NCI-H2081 treated with DMSO at 0.1 percent for 48 hours (cell line): ENCODE data around the gene CD74.
A peak's percentile ranks its signal among the peaks of the same experiment; 100 is the strongest.
"Not testable (repeated sequence)": the region's sequence is repeated elsewhere in the genome, so short reads cannot be mapped to it uniquely, and the experiment has no call there.

Experiments
- DNase-seq: peaks from one replicate; lab custom pipeline; 2025; lab: John Stamatoyannopoulos, UW

Gene CD74

DNA sequence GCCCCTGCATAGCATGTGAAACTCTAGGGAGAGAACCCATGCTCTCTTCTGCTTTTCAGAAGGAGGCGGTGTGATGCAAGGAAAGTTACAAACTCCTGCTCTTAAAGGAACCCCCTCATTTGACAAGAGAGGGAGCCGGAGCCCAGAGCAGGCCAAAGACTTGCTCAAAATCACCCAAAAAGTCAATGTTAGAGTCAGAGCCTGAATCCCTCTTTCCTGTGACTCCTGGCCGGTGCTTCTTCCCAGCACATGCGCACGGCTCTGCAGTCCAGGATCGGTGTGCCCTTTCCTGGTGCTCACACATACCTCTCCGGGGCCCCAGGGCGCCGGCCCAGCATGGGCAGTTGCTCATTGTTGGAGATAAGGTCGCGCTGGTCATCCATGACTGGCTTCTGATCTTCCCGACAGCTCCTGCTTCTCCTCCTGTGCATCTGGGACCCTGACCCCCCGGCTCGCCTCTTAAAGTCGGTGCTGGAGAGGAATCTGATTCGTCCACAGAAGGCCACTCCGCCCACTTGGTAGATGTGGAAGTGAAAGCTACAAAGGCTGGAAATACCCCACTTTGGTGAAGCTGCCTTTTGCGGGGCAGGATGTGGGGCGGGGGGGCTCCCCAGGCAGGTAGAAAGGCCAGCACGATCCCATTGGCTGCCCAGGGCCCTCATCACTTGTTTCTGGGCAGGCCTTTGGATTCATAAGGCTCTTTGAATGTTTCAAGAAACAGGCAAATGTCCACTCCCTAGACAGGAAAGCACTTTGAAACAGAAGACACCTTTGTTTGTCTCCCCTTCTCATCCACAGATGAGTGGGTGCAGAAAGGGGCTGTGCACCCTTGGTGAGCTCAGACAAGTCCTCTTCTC is at the start of gene CD74:
TSS of gene CD74 (minus strand) at position 592 of the 857 bp plus-strand sequence. CDS start at position 431, 161 bp downstream.
- no peak for DNase-seq

DNA sequence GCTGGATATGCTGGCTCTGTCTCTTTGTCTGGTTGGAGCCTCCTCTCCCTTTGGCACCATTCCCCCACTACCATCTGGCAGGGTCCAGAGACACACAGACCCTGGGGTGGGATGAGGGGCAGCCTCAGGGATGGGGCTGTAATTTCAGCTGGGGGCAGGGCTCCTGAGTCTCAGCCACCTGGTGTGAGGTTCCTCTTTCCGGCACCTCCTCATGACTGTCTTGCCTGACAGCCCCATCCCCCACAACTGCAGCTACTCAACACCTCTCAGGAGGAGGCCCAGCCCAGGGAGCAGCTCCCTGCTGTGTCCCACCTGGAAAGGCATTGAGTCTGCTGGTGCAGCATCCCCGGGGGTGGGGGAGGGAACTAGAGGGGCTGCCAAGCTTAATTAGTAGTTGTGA is 48.5 kb upstream of the CD74 start:
- no peak for DNase-seq

DNA sequence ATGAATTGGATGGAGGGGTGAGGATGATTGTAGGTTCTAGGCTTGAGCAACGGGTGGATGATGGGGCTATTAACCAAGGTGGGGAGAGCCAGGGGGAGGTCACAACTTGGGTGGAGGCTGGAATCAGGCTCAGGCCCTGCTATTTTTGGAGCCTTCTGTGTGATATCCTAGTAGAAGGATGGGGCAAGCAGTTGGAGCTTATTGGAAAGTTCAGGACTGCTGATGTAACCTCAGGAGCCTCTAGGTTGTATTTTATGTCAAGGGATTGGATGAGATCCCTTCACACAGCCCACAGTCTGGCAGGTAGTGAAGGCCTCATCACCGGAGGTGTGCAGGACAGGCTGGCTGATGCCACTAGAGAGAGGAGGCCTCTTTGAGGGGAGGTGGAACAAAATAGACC is 48.1 kb upstream of the CD74 start:
- DNase-seq, result no peak

DNA sequence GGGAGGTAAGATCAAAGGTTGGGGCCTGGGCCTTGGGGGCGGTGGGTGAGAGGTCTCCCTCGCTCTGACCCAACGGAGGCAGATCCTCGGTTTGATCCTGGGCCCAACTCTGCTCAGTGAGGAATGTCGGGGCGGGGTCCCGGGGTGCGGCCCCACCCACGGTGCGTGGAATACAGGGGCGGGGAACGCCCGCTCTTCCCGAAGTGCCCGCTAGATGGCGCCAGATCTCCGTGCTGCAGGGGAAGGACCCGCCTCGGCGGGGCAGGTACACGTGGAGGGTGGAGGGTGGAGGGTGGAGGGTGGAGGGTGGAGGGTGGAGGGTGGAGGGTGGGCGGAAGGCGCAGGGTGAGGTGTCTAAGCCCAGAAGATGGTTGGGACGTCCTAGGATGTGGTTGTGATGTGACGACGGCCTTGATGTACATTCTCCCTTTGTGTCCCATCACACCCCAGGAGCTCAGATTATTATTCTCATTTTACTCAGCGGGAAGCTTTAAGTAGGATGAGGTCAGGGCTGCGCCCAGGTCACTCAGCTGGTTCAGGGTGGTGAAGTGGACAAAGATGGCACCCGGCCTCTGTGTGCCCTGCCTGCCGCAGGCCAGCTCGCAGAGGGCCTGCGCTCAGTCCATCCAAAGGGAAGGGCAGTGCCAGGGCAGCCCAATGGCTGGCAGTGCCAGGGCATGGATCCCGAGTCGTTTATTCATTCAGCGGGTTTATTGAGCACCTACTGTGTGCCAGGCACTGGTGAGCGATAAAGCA is 46.3 kb upstream of the CD74 start:
- no peak for DNase-seq

DNA sequence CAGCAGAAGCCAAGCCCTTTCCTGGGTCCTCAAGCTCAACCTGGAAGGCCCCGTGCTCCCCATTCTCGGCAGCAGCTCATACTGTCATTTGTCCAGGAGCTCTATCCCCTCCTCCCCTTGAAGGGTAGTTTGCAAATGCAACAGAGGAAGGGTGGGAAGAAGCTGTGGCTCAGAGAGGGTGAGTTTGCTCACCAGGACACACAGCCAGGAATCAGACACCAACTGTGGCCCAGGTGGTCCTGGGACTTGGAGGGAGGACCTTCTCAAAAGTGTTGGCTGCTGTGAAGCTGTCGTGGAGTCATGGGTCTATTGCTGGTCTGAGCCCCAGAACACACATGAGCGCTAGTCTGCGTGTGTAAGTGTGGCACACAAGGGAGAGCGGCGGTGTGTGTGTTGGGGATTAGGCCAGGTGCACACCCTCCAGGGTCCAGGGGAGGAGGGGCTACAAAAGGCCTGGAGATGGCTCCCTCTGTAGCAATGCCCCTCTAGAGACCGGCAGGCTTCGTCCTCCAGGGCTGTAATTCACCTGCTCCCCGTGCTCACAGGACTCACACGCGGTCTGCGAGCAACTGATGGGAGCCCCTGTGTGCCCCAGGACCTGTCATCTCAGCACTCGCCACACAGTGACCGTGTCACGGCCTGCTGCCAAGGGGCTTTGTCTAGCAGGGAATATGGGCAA is 45.0 kb upstream of the CD74 start:
- no peak for DNase-seq

DNA sequence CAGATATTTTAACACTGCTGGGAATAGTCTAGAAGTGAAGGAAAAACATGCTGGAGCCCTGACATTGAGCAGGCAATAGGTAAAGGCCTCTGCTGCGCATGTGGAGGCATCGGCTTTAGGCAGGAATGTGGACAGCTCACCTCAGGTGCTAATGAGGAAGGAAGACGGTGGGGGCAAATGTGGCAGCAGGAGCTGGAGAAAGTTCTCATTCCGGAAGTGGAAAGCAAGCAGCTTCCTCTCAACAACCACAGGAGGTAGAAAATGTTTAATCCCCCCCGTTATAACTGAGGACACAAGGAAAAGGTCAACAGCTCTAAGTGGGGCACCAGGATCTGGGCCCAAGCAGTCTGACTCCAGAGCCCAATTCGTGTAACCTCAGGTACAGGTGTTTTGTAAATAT is 44.4 kb upstream of the CD74 start:
- DNase-seq, result no peak

DNA sequence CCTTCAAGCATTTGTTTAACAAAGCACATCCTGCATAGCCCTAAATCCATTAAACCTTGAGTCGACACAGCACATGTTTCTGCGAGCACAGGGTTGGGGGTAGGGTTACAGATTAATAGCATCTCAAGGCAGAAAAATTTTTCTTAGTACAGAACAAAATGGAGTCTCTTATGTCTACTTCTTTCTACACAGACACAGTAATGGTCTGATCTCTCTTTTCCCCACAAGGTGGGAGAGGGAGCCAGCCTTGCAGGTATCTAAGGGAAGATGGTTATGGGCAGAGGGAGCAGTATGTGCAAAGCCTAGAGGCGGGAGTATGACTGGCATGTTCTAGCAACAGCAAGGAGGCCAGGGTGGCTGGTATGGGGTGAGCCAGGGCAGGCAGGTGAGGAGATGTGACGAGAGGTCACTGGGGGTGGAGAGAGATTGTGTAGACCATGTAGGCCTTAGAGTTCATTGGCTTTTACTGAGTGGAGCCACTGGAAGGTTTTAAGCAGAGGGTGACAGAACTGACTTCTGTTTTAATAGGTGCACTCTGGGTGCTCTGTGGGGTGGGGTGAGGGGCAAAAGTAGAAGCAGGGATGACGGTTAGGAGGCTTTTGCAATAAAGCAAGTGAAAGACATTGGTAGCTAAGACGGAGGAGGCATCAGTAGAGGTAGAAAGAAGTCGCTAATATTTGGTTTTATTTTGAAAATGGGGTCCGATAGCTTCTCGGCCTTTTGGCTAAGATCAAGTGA is 42.0 kb upstream of the CD74 start:
- no peak for DNase-seq

DNA sequence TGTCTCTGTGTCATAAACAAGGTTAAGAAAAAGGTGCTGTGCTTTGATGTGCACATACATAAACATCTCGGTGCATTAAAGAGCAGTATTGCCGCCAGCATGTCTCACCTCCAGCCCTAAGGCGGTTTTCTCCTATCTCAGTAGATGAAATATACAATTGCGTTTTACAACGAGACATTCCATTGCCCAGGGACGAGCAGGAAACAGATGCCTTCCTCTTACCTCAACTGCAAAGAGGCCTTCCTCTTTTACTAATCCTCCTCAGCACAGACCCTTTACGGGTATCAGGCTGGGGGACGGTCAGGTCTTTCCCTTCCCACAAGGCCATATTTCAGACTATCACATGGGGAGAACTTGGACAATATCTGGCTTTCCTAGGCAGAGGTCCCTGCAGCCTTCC is 41.3 kb upstream of the CD74 start:
- DNase-seq, result not testable (repeated sequence)

DNA sequence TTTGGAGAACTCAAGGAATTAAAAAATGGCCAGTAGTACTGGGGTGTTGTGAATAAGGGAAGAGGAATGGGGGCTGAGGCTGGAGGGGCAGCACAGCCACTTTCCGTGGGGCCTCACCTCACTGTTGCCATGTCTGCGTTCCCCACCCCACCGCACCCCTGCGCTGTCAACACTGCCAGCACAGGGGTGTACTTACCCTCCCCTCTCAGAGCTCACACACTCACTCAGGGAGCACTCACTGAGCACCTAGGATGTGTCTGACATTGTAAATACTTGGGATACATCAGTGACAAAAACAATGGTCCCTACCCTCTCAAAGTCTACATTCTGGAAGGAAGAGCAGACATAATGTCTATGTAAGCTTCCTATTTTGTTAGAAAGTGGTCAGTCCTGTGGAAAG is 40.2 kb upstream of the CD74 start:
- DNase-seq, result no peak

DNA sequence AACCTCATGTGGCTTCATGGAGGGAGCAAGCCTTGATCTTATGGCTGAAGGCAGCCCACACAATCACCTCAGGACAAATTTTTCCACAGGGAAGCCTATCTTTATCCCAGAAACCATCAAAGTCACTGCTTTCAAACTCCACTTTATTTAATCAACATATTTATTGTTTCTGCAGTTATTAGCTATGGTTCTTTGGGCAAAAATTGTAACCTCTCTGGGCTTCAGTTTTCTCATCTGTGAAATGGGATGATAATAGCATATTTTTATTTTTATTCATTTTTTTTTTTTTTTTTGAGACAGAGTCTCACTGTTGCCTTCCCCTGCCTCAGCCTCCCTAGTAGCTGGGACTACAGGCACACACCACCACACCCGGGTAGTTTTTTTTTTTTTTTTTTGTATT is 38.9 kb upstream of the CD74 start:
- no peak for DNase-seq

DNA sequence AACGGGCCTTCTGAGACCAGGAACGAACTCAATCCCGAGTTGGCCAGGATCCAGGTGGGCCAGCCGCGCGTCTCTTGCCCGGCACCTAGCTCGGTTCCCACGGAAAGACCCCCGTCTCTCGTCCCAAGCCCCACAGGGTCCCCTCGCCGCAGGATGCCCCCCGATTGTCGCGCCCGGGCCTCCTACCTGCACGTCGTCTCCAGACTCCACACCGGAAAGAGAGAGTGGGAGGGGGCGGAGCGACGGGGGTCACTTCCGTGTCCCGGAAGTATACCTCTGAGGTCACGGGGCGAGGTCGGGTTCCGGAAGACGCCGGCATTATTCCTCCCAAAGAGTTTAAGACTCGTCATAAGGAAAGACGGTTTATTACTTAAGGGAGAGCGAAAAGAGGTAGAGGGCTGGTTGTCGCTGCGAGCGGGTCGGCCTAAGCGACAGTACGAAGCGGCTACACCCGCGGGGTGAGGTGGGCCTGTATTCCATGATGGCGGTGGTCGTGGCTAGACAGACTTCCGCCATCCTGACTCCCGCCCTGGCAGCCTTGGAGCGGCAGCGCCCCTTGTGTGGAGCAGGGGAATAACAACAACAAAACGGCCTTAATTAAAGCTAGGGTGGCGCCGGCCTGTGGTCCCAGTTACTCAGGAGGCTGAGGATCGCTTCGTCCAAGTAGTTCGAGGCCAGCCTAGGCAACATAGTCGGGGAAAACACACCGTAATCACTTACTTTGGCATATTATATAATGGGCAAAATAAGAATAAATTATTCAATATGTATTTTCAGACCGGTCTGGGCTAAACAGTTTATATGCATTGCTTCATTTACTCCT is 37.0 kb upstream of the CD74 start, which contains the start of gene RPS14:
TSS of gene RPS14 (minus strand) at position 223 of the 823 bp plus-strand sequence. CDS start 2,006 bp downstream, outside the sequence.
- DNase-seq, result peak; percentile 60

DNA sequence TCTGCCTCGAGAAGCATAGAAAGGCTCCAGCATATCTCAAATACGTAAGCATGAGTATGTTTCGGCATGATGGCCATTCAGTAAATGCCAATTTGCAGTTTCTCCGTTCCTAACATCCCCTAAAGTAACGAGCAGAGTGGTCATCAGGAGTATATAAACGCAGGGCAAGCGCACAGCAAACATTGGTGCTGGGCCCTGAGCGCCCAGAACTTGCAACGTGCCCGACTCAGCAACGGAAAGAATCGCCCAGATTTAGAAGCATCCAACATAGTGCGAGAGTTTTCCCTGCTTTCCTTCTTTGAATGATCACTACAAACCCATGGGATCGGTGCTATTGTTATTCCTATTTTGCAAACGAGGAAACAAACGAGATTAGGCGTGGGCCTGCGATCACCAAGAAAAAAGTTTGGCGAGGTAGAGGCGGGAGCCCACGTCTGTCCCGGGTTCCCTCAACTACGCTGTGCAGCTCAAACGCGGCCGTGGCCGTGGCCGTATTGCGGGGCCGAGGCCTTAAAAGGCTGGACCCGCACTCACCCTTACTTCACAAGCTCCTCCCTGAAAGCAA is 36.3 kb upstream of the CD74 start:
- DNase-seq, result no peak

DNA sequence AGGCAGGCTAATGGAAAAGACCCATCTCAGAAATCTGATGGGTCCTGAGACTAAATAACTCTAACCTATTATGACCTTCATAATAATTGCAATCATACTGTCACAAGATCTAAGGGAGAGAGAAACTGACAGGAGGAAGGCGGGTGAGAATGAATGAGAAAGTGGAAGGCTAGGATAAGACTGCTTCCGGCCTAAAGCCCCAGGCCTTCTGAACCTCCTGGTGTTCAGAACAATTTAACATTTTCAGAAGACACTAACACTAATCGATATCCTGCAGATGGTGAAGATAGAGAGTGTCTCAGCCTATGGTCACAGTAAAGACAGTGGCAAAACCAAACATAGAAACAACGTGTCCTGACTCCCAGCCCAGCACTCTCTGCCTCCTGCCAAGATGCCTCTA is 35.6 kb upstream of the CD74 start:
- DNase-seq, result no peak

DNA sequence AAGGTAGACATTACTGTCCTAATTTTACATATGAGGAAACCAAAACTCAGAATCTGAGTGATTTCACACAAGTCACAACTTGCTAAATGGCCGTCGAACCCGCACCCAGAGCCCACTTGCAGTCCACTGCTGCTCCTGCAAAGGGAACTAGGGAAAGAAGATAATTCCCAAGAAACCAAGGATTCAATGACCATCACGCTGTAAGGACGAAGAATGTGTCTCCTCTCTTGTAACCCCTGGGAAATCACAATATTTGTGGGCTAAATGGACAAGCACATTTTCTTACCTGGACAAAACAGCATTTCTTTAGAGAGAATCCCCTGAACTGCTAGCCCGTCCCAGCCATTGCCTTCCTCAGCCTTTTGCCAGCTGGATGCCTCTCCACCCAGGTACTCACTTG is 34.5 kb upstream of the CD74 start:
- no peak for DNase-seq

DNA sequence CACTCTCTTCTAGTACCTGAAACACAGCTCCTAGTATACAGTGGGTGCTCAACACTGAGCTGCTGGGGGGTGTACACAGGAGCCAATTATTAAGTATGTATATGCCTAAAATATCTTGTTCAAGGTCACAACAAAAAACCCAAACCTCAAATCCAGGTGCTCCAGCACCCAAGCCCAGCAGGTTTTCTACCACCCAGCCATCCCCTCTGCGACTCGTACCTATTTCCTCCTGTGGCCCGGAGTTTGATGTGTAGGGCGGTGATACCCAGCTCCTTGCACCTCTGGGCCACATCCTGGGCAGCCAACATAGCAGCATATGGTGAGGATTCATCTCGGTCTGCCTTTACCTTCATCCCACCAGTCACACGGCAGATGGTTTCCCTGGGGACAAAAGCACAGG is 33.9 kb upstream of the CD74 start:
- DNase-seq, result no peak

DNA sequence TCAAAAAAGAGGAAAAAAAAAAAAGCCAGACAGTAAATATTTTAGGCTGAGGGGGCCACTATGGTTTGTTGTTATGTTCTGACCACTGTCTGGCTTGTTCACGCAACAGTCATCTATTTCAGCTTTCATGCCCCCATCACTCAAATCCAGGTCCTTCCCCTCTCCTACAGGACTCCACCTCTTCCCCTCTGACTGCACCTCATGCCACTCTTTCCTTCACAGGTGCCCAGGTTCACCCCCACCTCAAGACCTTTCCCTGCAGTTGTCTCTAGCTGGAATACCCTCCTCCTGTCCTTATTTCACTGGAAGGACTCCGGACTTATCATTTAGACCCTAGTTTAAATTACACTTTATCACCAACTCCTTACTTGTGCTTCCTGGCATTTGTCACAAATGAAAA is 33.4 kb upstream of the CD74 start:
- no peak for DNase-seq

DNA sequence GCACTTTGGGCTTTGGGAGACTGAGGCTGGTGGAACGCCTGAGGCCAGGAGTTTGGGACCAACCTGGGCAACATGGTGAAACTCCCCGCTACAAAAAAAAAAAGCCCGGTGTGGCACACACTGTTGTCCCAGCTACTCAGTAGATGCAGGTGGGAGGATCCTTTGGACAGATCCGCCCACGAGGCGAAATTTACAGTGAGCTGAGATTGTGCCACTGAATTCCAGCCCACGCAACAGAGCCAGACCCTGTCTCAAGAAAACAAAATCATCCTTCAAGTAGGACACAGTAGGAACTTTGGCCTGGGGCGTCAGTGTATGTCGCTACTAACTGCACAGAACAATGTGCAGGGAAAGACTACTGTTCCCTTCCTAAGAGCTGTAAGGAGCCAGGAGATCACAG is 32.1 kb upstream of the CD74 start:
- DNase-seq, result no peak

DNA sequence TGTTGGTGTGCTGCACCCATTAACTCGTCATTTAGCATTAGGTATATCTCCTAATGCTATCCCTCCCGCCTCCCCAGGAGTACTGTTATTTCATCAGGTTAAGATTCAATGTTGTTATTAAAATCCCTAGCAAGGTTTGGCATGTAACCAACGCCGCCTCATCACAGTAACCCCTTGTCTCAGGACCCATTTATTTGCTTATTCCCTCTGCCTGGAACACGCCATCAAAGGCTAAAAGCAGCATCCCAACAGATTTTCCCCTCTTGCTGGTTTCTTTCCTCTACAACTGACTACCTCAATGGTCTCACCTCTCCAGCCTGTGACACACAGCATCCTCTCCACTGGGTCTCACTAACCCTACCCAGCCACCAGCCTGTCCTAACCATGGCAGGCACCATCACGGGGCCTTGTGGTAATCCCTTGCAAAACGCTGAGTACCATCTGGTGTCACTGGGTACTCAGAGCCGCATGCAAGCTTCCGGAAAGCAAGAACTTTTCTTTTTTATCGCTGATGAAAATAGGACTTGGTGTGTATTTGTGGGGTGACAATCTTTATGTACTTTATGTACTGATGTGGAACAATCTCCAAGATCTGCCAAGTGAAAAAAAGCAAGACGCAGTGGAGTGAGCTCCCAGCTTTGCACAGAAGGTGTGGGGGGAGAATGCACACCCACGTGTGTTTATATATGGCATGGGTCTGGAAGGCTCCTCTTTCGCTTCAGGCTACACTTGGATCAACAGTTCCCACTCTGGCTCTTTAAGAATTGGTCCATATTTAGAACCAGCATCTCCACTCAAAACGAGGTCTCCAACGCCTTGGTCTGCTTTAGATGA is 30.7 kb upstream of the CD74 start:
- no peak for DNase-seq

DNA sequence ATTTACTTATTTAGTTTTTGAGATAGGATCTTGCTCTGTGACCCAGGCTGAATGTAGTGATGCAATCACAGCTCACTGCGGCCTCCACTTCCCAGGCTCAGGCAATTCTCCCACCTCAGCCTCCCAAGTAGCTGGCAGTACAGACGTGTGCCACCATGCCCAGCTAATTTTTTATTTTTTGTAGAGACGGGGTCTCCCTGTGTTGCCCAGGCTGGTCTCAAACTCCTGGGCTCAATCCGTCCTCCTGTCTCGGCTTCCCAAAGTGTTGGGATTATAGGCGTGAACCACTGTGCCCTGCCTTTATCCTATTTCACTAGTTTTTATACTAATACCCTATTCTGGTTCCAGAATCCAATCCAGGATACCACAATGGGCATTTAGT is 30.0 kb upstream of the CD74 start:
- DNase-seq, result no peak
